Measurements from ENCODE around the gene MEPE.

GRCh38 chr4:87823200-87823599 lies 9.6 kb upstream of the MEPE start:
- TF ChIP-seq CTCF (optimal IDR thresholded peaks at IDR 0.05 in 1 of 3, IDR thresholded peaks at IDR 0.05 in 1 of 3, conservative IDR thresholded peaks at IDR 0.05 in 1 of 3; ENCODE audit: extremely low read depth in 1 of 3, insufficient read depth in 2 of 3, low read length in 3 of 3) (no peak), EZH2 (IDR thresholded peaks at IDR 0.05; ENCODE audit: low read length) (no peak)
